GM20431 (cell line): ENCODE data around the gene AP3B1.
"Not testable (repeated sequence)": the region's sequence is repeated elsewhere in the genome, so short reads cannot be mapped to it uniquely, and the experiment has no call there.

Experiments used
- in situ Hi-C: fragments of 300-500 bp; cut with MseI, MboI; formaldehyde crosslinking; loops from one replicate; pipeline ENCODE4 v1.15.0; 2020; ENCODE audit warnings: low sequenced_read_pairs; ENCODE audit not compliant: unreplicated experiment

AP3B1 gene

GRCh38 chr5:78188681-78189080 lies 105.8 kb downstream of the AP3B1 start:
- in situ Hi-C loops = not testable (repeated sequence)

- in situ Hi-C loops = no loop called here
Observed at GRCh38 chr5:78187172-78187571, 107.3 kb downstream of the AP3B1 start.

GRCh38 chr5:78182838-78183237 lies 111.7 kb downstream of the AP3B1 start:
- in situ Hi-C loops = no loop called here

GRCh38 chr5:78178356-78178755 lies 116.1 kb downstream of the AP3B1 start:
- in situ Hi-C loops = no loop called here

- in situ Hi-C loops = not testable (repeated sequence)
Observed at GRCh38 chr5:78170335-78170734, 124.2 kb downstream of the AP3B1 start.

- in situ Hi-C loops = no loop called here
Observed at GRCh38 chr5:78162253-78162862, 132.1 kb downstream of the AP3B1 start.

- in situ Hi-C loops = no loop called here
Observed at GRCh38 chr5:78157001-78157400, 137.5 kb downstream of the AP3B1 start.

- in situ Hi-C loops = no loop called here
Observed at GRCh38 chr5:78151594-78152271, 142.8 kb downstream of the AP3B1 start.

GRCh38 chr5:78137290-78137689 lies 157.2 kb downstream of the AP3B1 start:
- in situ Hi-C loops = no loop called here

GRCh38 chr5:78133423-78133822 lies 161.1 kb downstream of the AP3B1 start:
- in situ Hi-C loops = no loop called here

- in situ Hi-C loops = no loop called here
Observed at GRCh38 chr5:78132507-78132906, 162.0 kb downstream of the AP3B1 start.

GRCh38 chr5:78129597-78129996 lies 164.9 kb downstream of the AP3B1 start:
- in situ Hi-C loops = no loop called here

GRCh38 chr5:78127875-78128274 lies 166.6 kb downstream of the AP3B1 start:
- in situ Hi-C loops = no loop called here

- in situ Hi-C loops = no loop called here
Observed at GRCh38 chr5:78126536-78126935, 168.0 kb downstream of the AP3B1 start.

- in situ Hi-C loops = no loop called here
Observed at GRCh38 chr5:78116167-78116566, 178.3 kb downstream of the AP3B1 start.

GRCh38 chr5:78113689-78114264 lies 180.7 kb downstream of the AP3B1 start:
- in situ Hi-C loops = no loop called here

- in situ Hi-C loops = no loop called here
Observed at GRCh38 chr5:78112931-78113330, 181.6 kb downstream of the AP3B1 start.

GRCh38 chr5:78109891-78110324 lies 184.6 kb downstream of the AP3B1 start:
- in situ Hi-C loops = no loop called here

- in situ Hi-C loops = no loop called here
Observed at GRCh38 chr5:78108564-78108963, 185.9 kb downstream of the AP3B1 start.

- in situ Hi-C loops = no loop called here
Observed at GRCh38 chr5:78103232-78103918, 191.1 kb downstream of the AP3B1 start.

- in situ Hi-C loops = no loop called here
Observed at GRCh38 chr5:78102500-78102899, 192.0 kb downstream of the AP3B1 start.
